Left ventricle myocardium superior (tissue), 1 donor: ENCODE results near the gene OR51B2. TPM values are rescaled to one million over a fixed set of nuclear protein-coding genes. Genes with fewer than 3 reads are reported as not detected.
"Not testable (repeated sequence)": the region's sequence is repeated elsewhere in the genome, so short reads cannot be mapped to it uniquely, and the experiment has no call there.

ENCODE experiments used
- ATAC-seq: fragments of 200-7000 bp; cut with Tn5 transposase; one replicate; pipeline ENCODE4 v1.9.1; 2020; ENCODE audit warnings: mild to moderate bottlenecking, moderate library complexity
- DNase-seq: peaks from one replicate; pipeline ENCODE4 v3.0.0-alpha.2; 2020
- intact Hi-C: fragments of 100-400 bp; cut with micrococcal nuclease; formaldehyde crosslinking; loops from one replicate; pipeline ENCODE4 v1.11.0; 2022
- total RNA-seq: library from RNA; stranded (reverse); fragmentation: NEBNext Ultra II Directional; extraction: Animal tissue kit (Norgen Biotek cat#: 25700); gene quantifications from one replicate; pipeline ENCODE4 v1.2.1, GENCODE V29; 2021
- donor health status: DM: no; HTN: yes; CAD: no; lungs with severe emphysema.

Gene OR51B2
- total RNA-seq, 1 donor from 2014 or later, result not detected

GRCh38 chr11:5335170-5335569 lies 11.1 kb upstream of the OR51B2 start:
- ATAC-seq (no peak), DNase-seq (no peak)
- intact Hi-C loops, result no loop called here

DNA sequence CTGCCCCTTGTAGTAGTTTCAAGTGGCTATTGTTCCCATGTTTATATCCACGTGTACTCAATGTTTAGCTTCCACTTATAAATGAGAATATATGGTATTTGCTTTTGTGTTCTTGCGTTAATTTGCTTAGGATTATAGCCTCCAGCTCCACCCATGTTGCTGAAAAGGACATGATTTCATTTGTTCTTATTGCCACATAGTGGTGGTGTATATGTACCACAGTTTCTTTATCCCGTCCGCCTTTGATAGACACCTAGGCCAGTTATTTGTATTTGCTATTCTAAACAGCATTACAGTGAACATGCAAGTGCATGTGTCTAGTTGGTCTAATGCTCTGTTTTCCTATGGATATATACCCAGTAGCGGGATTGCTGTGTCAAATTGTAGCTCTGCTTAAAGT lies 6.8 kb downstream of the OR51B2 start:
- ATAC-seq, result no peak
- intact Hi-C loops, result no loop called here
- DNase-seq, result no peak

DNA sequence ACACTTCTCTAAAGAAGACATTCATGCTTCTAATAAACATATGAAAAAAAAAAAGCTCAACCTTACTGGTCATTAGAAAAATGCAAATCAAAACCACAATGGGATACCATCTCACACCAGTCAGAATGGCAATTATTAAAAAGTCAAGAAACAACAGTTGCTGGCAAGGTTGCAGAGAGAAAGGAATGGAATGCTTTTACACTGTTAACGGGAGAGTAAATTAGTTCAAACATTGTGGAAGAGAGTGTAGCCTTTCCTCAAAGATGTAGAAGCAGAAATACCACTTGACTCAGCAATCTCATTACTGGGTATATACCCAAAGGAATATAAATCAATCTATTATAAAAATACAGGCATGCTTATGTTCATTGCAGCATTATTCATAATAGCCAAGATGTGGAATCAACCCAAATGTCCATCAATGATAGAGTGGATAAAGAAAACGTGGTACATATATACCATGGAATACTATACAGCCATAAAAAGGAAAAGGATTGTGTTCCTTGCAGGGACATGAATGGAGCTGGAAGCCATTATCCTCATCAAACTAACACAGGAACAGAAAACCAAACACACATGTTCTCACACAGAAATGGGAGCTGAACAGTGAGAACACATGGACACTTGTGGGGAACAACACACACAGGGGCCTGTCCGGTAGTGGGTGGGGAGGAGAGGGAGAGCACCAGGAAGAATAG lies 10.6 kb downstream of the OR51B2 start:
- DNase-seq, intact Hi-C loops, ATAC-seq: not testable (repeated sequence)

DNA sequence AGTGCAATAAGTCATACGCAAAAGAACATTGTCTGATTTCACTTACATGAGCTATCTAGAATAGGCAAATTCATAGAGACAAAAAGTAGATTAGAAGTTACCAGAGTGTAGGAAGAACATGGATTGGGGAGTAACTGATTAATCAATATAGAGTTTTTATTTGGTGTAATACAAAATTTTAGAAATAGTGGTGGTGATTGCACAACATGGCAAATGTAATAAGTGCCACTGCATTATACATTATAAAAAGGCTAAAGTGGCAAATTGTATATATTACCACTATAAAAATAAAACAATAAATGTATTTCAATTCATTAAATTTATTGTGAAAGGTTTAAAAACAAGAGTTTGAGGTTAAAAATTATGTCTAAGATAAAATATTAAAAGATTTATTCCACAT lies 13.7 kb downstream of the OR51B2 start:
- intact Hi-C loops, result no loop called here
- no peak for DNase-seq
- ATAC-seq, result no peak

DNA sequence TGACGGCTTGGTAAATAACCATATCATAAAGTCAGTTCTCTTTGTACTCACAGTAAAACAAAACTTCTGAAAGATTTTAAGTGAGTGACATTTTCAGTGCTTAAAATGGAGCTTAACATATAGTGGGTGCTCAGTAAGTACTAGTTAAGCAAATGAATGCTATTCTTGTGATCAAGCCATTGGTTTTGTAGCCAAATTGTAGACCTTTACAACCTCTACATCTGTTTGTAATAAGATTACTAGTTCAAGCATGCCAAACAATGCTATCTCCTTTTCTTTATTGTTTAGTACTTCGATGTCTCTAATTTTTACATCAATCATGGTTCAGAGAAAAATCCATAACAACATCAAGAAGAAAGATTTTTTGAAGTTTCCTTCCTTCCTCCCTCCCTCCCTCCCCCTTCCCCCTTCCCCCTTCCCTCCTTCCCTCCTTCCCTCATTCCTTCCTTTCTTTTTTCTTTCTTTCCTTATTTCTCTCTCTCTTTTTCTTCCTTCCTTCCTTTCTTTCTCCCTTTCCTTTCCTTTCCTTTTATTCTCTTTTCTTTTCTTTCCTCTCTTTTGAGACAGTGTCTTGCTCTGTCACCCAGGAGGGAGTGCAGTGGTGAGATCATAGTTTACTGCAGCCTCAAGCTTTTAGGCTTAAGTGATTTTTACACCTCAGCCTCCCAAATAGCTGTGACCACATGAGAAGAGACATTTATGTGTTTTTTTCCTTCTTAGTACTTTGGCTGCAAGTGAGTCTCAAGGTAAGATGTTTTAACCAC lies 16.7 kb downstream of the OR51B2 start:
- intact Hi-C loops, result loop anchor here (2.0 kb wide), 1 partner anchor 33 kb away; no protein-coding TSS in a partner anchor
- ATAC-seq, result no peak
- no peak for DNase-seq

DNA sequence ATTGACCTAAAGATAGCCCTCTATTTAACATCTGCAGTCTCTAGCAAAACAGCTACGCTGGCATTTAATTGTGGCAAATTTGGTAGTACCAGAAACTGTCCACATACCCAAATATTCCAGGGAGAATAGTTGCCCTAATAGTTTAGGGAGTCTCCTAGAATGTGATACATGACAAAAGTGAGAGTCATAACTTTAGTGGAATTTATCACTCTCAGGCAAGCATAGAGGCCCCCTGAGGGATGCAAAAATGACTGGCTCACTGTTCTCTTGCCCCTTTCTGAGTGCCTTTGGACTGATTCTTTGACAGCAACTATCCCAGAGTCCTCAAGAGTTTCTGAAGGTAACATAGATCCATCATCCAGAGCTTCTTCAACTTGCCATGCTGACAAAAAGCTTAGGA lies 20.1 kb downstream of the OR51B2 start:
- DNase-seq (no peak), ATAC-seq (no peak)
- intact Hi-C loops, result no loop called here

- intact Hi-C loops, result no loop called here
- ATAC-seq, result no peak
Observed at GRCh38 chr11:5303626-5304025, 20.5 kb downstream of the OR51B2 start.

GRCh38 chr11:5301846-5302245 lies 22.3 kb downstream of the OR51B2 start, which contains the start of gene OR51B4:
Gene OR51B4, minus strand, starts transcription at chr11:5301946. Its CDS starts 0 bp downstream, at chr11:5301946.
- intact Hi-C loops, result no loop called here
- ATAC-seq (no peak), DNase-seq (no peak)

More at GRCh38 chr11:5303626-5304025, 20.5 kb downstream of the OR51B2 start:
- DNase-seq, result no peak

GRCh38 chr11:5300251-5300650 lies 23.8 kb downstream of the OR51B2 start:
- no peak for ATAC-seq
- no peak for DNase-seq
- intact Hi-C loops, result no loop called here

DNA sequence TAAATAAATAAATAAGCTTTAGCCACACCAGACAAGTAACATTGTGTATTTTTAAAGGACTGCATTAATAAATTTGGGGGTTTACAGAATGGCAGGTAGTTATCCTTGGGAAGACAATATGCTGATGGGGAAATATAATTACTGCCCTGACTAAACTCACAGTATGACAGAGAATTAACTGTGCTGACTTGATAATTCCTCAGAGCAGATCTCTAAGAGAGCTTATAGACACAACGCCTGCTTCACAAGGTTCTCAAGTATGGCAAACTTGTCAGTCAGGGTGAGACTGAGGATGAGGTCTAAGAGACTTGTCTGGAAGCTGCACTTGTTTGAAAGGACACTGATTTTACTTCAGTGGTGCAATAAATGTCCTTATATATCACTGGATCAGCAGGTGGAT lies 25.6 kb downstream of the OR51B2 start:
- DNase-seq (no peak), ATAC-seq (no peak)
- intact Hi-C loops, result no loop called here

DNA sequence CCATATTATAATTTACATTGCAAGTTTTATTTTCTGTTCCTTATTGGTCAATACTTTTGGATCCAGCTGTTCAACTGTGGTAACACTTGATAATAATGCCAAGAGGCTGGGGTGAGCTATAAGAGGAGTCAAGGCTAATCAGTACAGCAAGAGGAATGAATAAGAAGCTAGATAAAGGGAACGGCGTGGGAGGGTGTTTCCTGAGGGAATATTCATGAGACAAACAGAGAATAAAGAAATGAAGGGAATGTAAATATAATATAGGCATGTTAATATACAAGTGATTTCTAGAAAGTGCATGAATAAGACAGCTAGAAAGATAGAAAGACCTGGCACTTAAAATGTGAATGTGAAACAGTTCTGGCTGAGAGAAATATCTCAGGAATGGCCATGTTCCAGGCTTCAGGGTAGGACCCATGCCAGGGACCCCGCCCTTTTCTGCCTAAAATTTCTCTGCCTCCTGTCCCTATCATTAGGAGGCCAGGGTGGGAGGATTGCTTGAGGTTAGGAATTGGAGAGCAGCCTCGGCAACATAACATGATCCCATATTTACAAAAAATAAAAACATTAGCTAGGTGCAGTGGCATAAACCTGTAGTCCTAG lies 26.3 kb downstream of the OR51B2 start:
- no peak for ATAC-seq

DNA sequence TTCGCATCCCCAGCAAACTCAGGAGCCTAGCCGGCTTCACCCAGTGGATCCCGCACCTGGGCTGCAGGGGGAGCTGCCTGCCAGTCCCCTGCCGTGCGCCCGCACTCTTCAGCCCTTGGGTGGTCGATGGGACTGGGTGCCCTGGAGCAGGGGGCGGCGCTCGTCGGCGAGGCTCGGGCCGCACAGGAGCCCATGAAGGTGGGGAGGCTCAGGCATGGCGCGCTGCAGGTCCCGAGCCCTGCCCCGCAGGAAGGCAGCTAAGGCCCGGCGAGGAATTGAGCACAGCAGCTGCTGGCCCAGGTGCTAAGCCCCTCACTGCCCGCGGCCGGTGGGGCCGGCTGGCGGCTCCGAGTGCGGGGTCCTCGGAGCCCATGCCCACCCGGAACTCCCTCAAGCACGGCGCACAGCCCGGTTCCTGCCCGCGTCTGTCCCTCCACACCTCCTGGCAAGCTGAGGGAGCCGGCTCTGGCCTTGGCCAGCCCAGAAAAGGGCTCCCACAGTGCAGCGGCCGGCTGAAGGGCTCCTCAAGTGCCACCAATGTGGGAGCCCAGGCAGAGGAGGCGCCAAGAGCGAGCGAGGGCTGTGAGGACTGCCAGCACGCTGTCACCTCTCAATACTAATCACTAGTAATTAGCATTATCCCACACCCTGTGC lies 29.6 kb downstream of the OR51B2 start:
- DNase-seq, ATAC-seq, intact Hi-C loops: not testable (repeated sequence)

More for the DNA sequence above, 26.3 kb downstream of the OR51B2 start:
- intact Hi-C loops, result no loop called here
- DNase-seq, result no peak

DNA sequence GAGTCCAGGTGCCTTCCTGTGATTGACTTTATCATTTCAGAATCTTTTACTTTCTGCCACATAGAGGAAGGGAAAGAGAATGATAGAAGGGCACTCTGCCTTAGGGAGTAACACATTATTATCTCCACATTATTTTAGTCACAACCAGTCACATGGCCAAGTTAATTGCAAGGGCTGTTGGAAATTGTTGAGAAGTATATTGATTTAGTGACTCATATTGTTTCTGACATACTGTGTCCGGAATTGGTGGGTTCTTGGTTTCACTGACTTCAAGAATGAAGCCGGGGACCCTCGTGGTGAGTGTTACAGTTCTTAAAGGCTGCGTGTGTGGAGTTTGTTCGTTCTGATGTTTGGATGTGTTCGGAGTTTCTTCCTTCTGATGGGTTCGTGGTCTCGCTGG lies 31.1 kb downstream of the OR51B2 start:
- no peak for ATAC-seq
- DNase-seq, result no peak
- intact Hi-C loops, result no loop called here

DNA sequence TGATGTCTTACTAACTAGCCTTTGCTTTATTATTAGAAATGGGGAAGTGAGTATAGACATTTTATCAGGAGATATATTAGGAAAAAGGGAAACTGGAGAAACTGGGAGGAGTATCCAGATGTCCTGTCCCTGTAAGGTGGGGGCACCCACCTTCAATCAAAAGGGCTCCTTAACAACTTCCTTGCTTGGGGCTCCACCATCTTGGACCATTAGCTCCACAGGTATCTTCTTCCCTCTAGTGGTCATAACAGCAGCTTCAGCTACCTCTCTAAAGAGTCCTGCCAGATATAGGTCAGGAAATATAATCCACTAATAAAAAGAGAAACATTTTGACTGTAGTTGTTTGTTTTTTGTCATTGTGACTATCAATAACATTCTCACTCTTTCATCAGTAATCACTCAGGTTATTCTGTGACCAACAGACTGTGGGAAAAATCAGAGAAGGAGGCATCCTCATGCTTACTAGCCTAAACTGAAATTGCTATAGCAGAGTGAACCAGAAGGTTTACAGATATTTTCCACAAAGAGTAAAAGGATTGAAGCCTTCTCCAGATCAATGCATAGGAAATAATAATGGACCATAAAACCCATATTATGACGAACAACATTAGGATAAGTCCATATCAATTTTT lies 32.8 kb downstream of the OR51B2 start:
- ATAC-seq (no peak), DNase-seq (no peak)
- intact Hi-C loops, result no loop called here

- no peak for DNase-seq
- ATAC-seq, result no peak
- intact Hi-C loops, result no loop called here
Observed at GRCh38 chr11:5290106-5290505, 34.0 kb downstream of the OR51B2 start.

DNA sequence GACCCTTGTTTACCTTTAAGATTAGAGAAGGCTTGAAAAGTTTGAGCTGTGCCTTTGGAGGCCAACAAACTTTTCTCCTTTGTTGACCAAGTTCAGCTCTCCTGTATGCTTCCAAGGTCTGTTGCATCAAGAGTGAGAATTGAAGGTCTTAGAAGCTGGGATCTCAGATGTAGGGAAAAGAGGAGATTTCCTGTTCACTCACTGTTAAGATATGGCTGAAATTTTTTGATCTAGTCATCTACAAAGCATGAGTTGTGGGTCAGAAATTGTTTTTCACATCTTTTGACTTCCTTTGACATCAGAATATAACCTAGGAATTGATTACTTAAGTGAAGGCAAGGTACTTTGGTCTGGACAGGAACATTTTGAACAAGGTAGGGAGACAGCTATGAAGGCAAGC lies 34.4 kb downstream of the OR51B2 start:
- DNase-seq, result no peak
- no peak for ATAC-seq
- intact Hi-C loops, result no loop called here

GRCh38 chr11:5288906-5289550 lies 35.1 kb downstream of the OR51B2 start:
- intact Hi-C loops, result no loop called here
- ATAC-seq, result no peak
- DNase-seq, result no peak

DNA sequence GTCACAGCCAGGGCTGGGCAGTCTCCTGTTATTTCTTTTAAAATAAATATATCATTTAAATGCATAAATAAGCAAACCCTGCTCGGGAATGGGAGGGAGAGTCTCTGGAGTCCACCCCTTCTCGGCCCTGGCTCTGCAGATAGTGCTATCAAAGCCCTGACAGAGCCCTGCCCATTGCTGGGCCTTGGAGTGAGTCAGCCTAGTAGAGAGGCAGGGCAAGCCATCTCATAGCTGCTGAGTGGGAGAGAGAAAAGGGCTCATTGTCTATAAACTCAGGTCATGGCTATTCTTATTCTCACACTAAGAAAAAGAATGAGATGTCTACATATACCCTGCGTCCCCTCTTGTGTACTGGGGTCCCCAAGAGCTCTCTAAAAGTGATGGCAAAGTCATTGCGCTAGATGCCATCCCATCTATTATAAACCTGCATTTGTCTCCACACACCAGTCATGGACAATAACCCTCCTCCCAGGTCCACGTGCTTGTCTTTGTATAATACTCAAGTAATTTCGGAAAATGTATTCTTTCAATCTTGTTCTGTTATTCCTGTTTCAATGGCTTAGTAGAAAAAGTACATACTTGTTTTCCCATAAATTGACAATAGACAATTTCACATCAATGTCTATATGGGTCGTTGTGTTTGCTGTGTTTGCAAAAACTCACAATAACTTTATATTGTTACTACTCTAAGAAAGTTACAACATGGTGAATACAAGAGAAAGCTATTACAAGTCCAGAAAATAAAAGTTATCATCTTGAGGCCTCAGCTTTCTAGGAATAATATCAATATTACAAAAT lies 35.8 kb downstream of the OR51B2 start:
- DNase-seq (no peak), ATAC-seq (no peak)
- intact Hi-C loops, result no loop called here
